Activated CD8-positive, alpha-beta memory T cell treated with anti-CD3 and anti-CD28 coated beads for 48 hours (primary cell): ENCODE results near the gene DVL2.

Source experiments
- DNase-seq, 3 experiments: peaks; one replicate each; pipeline ENCODE4 v3.0.0-alpha.2; 2020; ENCODE audit warnings: low read depth in 2 of 3, low spot score in 2 of 3

The DVL2 gene

GRCh38 chr17:7234083-7234951, at the start of gene DVL2:
TSS of gene DVL2 (minus strand) at chr17:7234517. CDS start at chr17:7234262, 255 bp downstream.
- peak; percentile 78 to 94 (median 84) for DNase-seq

GRCh38 chr17:7283471-7284216, 49.3 kb upstream of the DVL2 start:
- no peak for DNase-seq

- DNase-seq = no peak
Observed at GRCh38 chr17:7282752-7283321, 48.5 kb upstream of the DVL2 start.

- DNase-seq = no peak
Observed at GRCh38 chr17:7281953-7282751, 47.8 kb upstream of the DVL2 start.

DNA sequence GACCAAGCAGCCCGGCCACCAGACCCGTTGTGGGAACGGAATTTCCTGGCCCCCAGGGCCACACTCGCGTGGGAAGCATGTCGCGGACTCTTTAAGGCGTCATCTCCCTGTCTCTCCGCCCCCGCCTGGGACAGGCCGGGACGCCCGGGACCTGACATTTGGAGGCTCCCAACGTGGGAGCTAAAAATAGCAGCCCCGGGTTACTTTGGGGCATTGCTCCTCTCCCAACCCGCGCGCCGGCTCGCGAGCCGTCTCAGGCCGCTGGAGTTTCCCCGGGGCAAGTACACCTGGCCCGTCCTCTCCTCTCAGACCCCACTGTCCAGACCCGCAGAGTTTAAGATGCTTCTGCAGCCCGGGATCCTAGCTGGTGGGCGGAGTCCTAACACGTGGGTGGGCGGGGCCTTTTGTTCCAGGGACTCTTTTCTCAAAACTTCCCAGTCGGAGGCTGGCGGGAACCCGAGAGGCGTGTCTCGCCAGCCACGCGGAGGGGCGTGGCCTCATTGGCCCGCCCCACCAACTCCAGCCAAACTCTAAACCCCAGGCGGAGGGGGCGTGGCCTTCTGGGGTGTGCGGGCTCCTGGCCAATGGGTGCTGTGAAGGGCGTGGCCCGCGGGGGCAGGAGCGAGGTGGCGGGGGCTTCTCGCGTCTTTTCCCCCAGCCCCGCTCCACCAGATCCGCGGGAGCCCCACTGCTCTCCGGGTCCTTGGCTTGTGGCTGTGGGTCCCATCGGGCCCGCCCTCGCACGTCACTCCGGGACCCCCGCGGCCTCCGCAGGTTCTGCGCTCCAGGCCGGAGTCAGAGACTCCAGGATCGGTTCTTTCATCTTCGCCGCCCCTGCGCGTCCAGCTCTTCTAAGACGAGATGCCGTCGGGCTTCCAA, 47.0 kb upstream of the DVL2 start, which contains the start of gene SLC2A4:
Gene SLC2A4 (plus strand): TSS at position 645 of the 879 bp plus-strand sequence. CDS start 217 bp downstream, at position 862.
- DNase-seq = peak; percentile 67 to 84 (median 82)

GRCh38 chr17:7280519-7281073, 46.3 kb upstream of the DVL2 start:
- DNase-seq = peak; percentile 61 to 74 (median 69)

DNA sequence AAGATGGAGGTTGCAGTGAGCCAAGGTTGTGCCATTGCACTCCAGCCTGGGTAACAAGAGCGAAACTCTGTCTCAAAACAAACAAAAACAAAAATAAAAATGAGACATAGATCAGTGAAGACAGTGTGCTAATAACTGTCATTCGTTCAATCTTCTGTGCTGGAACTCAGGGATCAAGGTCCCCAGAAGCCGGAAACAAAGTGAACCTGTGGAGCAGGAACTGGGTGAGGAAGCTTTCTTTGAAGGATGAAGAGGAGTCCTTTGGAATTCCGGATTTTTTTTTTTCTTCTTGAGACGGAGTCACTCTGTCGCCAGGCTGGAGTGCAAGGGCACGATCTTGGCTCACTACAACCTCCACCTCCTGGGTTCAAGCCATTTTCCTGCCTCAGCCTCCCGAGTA, 45.1 kb upstream of the DVL2 start:
- no peak for DNase-seq

DNA sequence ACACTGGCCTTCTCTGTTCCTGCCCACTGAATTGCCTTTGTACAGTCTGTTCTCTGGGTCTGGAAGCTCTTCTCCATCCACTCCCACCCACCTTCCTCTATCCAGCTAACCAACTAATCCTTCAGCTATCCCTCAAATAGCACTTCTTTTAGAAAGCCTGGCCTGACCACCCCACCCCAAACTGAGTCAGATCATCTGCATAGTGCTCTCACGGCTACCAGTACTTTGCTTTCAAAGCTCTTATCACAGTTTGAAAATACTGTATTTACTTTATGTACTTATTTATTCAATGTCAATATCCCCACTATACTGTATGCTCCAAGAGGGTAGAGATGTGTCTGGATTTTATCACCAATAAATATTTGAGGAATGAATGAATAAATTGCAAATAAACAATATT, 32.5 kb upstream of the DVL2 start:
- DNase-seq = no peak

GRCh38 chr17:7263801-7264078, 29.4 kb upstream of the DVL2 start:
- no peak for DNase-seq

DNA sequence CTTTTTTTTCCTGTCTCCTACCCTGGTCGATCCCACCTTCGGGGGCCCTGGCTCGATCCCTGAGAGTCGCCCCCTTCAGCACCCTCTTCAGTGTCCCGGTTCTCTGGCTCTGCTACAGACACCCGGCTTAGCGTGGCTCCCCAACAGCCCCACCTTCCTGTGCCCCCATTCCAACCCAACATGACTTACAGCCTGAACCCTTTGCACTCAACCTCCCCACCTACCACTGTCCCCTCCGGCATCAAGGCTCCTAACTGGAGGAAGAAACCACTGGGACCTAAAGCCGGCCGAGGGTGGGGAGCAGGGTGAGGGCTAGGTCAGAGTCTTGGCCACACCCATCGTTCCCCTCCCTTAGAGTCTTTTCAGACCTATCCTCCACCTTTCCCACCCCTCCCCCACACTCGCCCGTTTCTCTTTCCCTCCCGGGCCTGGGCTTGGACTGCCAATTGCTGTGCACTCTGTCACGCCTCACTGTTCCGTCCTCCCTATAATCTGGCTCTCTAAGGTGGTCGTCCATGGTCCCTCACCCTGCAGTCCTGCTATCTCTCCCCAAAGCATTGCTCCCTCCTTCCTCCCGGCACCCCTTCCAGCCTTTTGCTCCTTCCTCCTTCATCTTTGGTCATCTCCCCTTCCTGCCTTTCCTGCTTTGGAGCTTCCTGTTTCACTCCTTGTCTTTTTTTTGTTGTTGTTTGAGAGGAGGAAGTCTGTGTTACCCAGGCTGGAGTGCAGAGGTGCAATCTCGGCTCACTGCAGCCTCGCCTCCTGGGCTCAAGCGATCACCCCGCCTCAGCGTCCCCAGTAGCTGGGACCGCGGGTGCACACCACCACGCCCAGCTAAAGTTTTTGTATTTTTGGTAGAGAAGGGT, 28.9 kb upstream of the DVL2 start:
- DNase-seq = no peak

DNA sequence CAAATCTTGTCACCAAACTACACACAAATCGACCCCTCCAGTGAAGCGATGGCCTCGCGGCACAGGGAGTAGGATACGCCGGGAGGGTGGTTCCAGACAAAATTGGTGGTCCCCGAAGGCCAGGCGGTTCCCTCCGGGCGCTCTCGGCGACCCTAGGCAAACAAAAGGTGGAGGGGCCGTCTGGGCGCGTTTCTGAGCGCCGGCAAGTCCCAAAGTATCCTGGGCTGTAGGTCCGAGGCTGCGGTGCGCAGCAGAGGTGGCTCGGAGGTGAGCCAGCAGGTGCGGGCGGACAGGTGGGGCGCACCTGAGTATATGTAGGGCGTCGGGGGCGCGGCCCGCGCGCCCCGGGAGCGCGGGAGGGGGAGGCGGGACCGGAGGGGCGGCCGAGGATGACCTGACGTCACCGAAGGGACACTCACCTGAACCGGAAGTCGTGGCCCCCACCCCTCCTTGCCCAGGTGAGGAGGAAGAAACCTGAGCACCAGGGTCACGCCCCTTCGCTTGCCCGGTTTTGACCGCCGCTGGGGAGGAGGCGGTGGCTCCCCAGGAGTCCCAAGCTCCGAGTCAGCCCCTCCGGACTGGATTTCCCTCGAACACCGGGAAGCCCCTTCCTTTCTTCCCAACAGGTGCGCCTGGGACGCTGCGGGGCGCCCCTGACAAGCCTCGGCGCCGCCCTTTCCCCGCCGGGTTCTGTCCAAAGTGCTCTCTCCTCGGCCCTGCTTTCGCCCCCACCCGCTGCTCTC, 28.0 kb upstream of the DVL2 start, which contains the start of gene CLDN7:
Gene CLDN7 (minus strand): TSS at position 287 of the 743 bp plus-strand sequence. CDS start 435 bp downstream, outside the sequence.
- DNase-seq = no peak

- DNase-seq = no peak
Observed at GRCh38 chr17:7261379-7262191, 27.3 kb upstream of the DVL2 start.

- DNase-seq = no peak
Observed at GRCh38 chr17:7260651-7261378, 26.5 kb upstream of the DVL2 start.

GRCh38 chr17:7260151-7260550, 25.8 kb upstream of the DVL2 start:
- no peak for DNase-seq

DNA sequence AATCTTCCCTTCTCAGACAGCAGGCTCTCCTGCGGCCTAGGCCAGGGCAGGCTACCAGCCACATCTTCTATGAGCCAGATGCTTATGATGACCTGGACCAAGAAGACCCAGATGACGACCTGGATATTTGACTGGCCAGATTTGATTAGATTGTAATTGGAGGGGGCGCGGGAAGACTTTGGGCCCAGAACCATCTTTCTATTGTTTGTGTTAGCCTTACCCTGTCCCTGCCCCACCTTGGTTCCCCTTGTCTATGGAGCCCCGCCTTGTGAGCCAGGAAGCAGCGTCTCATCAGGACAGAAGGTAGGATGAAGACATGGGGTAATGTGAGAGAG, 25.2 kb upstream of the DVL2 start:
- DNase-seq = no peak

- DNase-seq = no peak
Observed at GRCh38 chr17:7258731-7259554, 24.6 kb upstream of the DVL2 start.
